Gastroesophageal sphincter (tissue), 4 donors: ENCODE results near the gene CD4. TPM values are rescaled to one million over a fixed set of nuclear protein-coding genes. Genes with fewer than 3 reads are reported as not detected.

Source experiments
- ATAC-seq: fragments of 150-250 bp; one replicate; pipeline ENCODE4 v1.9.1; 2016; ENCODE audit warnings: mild to moderate bottlenecking, moderate library complexity
- H3K27ac ChIP-seq, 4 donors: fragments of 200-600 bp; sonication (generic) in 3 of 4; 1 replicate in 3 of 4; 2 replicates in 1 of 4; pipeline ENCODE4 v1.5.1; 2016 to 2019
- H3K27me3 ChIP-seq: fragments of 200-600 bp; sonication (generic); one replicate; pipeline ENCODE4 v1.5.1; 2019
- H3K36me3 ChIP-seq, 2 donors: fragments of 200-600 bp; sonication (generic); one replicate each; pipeline ENCODE4 v1.5.1; 2019; ENCODE audit warnings: control low read depth in 1 of 2
- H3K4me1 ChIP-seq, 3 donors: fragments of 200-600 bp; sonication (generic); 1 replicate in 2 of 3; 2 replicates in 1 of 3; pipeline ENCODE4 v1.5.1; 2016 to 2019; ENCODE audit warnings: control low read depth in 2 of 3
- H3K4me3 ChIP-seq, 2 donors: fragments of 200-600 bp; sonication (generic); one replicate each; pipeline ENCODE4 v1.5.1; 2019; ENCODE audit warnings: mild to moderate bottlenecking in 1 of 2, moderate library complexity in 1 of 2
- H3K9me3 ChIP-seq, 3 donors: fragments of 200-600 bp; sonication (generic); one replicate each; pipeline ENCODE4 v1.5.1; 2017 to 2019; ENCODE audit warnings: control low read depth in 2 of 3
- EP300 ChIP-seq: sonication (generic); formaldehyde crosslinking; IDR thresholded peaks from one replicate; pipeline ENCODE4 v1.6.1; 2017; ENCODE audit warnings: antibody characterized with exemption, mild to moderate bottlenecking
- POLR2A ChIP-seq, 2 donors: fragments of 450-650 bp; IDR thresholded peaks; one replicate each; pipeline ENCODE4 v1.6.1; 2017; ENCODE audit warnings: antibody characterized with exemption in 2 of 2, mild to moderate bottlenecking in 2 of 2, moderate library complexity in 1 of 2
- POLR2AphosphoS5 ChIP-seq: sonication (generic); formaldehyde crosslinking; IDR thresholded peaks from one replicate; pipeline ENCODE4 v1.6.1; 2017; ENCODE audit warnings: antibody characterized with exemption
- WGBS, 2 donors: methylation state at CpG; one replicate each; pipeline ENCODE4 v1.1.5; 2018; ENCODE audit warnings: low coverage in 1 of 2; 5-methylcytosine and 5-hydroxymethylcytosine counted together
- total RNA-seq, 4 donors: library from RNA; depleted of rRNA; stranded (reverse); fragments of >200 nt; gene quantifications; one replicate each; pipeline ENCODE4 v1.1.0, GENCODE V29; 2016
- TF ChIP-seq, protein P1 (sequence below), 4 experiments: fragments of 200-600 bp in 2 of 4; fragments of 450-650 bp in 2 of 4; sonication (generic) in 1 of 4; IDR thresholded peaks; one replicate each; pipeline ENCODE4 v1.5.1; 2017 to 2019; ENCODE audit warnings: antibody characterized with exemption in 4 of 4, mild to moderate bottlenecking in 2 of 4, moderate library complexity in 2 of 4

Gene CD4
- total RNA-seq, 4 donors from 2014 or later, result 2.6 to 15.2 (median 9.1) TPM

DNA sequence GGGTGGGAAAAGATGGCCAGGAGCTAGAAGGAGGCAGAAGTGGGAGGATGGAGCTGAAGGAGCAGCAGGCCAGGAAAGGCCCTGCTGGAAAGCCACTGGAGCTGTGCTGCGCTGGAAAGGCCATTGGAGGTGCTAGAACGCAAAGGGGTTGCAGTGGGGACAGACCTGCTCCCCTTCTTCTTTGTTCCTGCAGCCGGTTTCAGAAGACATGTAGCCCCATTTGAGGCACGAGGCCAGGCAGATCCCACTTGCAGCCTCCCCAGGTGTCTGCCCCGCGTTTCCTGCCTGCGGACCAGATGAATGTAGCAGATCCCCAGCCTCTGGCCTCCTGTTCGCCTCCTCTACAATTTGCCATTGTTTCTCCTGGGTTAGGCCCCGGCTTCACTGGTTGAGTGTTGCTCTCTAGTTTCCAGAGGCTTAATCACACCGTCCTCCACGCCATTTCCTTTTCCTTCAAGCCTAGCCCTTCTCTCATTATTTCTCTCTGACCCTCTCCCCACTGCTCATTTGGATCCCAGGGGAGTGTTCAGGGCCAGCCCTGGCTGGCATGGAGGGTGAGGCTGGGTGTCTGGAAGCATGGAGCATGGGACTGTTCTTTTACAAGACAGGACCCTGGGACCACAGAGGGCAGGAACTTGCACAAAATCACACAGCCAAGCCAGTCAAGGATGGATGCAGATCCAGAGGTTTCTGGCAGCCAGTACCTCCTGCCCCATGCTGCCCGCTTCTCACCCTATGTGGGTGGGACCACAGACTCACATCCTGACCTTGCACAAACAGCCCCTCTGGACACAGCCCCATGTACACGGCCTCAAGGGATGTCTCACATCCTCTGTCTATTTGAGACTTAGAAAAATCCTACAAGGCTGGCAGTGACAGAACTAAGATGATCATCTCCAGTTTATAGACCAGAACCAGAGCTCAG is 30.0 kb downstream of the CD4 start:
- Histone ChIP-seq H3K27me3 (peaks cover 24% of the 10 kb centered on the region), H3K4me3 (no peak overlapping the region), H3K27ac (no peak overlapping the region), H3K4me1 (peaks cover 0 to 30% (median 14%) of the 10 kb centered on the region in 3 donors), H3K9me3 (no peaks in the 10 kb centered on the region), H3K36me3 (no peaks in the 10 kb centered on the region)
- ATAC-seq, result no peak
- TF ChIP-seq POLR2A (IDR thresholded peaks at IDR 0.05), result no peak
- no peak for TF ChIP-seq POLR2AphosphoS5
- no peak for TF ChIP-seq EP300
- TF ChIP-seq, protein P1, sequence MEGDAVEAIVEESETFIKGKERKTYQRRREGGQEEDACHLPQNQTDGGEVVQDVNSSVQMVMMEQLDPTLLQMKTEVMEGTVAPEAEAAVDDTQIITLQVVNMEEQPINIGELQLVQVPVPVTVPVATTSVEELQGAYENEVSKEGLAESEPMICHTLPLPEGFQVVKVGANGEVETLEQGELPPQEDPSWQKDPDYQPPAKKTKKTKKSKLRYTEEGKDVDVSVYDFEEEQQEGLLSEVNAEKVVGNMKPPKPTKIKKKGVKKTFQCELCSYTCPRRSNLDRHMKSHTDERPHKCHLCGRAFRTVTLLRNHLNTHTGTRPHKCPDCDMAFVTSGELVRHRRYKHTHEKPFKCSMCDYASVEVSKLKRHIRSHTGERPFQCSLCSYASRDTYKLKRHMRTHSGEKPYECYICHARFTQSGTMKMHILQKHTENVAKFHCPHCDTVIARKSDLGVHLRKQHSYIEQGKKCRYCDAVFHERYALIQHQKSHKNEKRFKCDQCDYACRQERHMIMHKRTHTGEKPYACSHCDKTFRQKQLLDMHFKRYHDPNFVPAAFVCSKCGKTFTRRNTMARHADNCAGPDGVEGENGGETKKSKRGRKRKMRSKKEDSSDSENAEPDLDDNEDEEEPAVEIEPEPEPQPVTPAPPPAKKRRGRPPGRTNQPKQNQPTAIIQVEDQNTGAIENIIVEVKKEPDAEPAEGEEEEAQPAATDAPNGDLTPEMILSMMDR (IDR thresholded peaks at IDR 0.05), result no peak
- 85 to 89% methylated on average over 3 to 12 of the region's 13 CpGs for WGBS, 2 donors

DNA sequence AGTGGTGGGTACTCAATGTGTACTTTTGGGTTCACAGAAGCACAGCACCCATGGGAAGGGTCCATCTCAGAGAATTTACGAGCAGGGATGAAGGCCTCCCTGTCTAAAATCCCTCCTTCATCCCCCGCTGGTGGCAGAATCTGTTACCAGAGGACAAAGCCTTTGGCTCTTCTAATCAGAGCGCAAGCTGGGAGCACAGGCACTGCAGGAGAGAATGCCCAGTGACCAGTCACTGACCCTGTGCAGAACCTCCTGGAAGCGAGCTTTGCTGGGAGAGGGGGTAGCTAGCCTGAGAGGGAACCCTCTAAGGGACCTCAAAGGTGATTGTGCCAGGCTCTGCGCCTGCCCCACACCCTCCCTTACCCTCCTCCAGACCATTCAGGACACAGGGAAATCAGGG is 30.8 kb downstream of the CD4 start:
- Histone ChIP-seq H3K9me3 (no peaks in the 10 kb centered on the region), H3K36me3 (no peaks in the 10 kb centered on the region), H3K27ac (no peak overlapping the region), H3K4me1 (peaks cover 0 to 35% (median 17%) of the 10 kb centered on the region in 3 donors), H3K4me3 (no peak overlapping the region), H3K27me3 (peaks cover 31% of the 10 kb centered on the region)
- TF ChIP-seq POLR2A (IDR thresholded peaks at IDR 0.05) (no peak), POLR2AphosphoS5 (no peak), EP300 (no peak)
- TF ChIP-seq, protein P1 (IDR thresholded peaks at IDR 0.05), result no peak
- no peak for ATAC-seq
- WGBS, 2 donors, result 86 to 87% methylated on average over 2 to 4 of the region's 5 CpGs

DNA sequence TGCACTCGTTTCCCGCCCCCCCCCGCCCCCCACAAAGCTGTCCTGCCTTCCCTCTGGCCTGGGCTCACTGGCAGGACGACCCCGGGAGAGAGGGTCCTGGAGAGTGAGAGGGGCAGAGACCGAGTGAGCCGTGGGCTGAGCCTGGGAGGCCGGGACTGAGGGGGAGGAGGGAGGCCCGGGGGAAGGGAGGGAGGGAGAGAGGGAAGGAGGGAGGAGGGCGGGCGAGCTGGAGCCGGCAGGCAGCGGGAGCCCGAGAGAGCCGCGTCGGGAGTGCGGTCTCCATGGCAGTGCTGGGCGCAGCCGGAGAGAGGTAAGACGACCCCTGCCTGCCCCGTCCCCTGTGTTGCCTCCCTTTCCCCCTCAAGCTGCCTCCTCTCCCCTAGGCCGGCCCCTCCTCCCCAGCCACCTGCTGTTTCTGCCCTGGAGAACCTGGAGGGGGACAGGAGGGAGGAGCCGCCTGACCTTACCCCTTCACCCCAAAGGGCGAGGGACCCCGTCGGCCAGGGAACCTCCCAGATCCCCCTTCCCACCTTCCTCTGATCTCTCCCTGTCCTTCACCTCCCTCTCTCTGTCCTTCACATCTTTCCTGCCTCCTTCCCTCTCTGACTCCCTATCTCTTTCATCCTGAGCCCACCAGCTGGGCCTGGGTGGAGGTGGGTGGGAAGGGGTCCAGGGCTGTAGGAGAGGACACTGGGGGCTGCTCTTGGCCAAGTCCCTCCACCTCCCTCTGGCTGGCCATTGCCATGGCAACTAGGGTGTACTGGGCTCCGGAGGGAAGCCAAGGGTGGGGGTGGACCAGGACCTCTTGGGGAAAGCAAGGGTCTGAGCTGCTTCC is 32.5 kb downstream of the CD4 start, which contains the start of gene GPR162:
Gene GPR162 (plus strand): TSS at position 231 of the 835 bp plus-strand sequence. CDS start 2,078 bp downstream, outside the sequence.
- peak; percentile 69 for ATAC-seq
- peaks cover 31% of the 10 kb centered on the region for H3K27me3 ChIP-seq
- TF ChIP-seq, protein P1 (IDR thresholded peaks at IDR 0.05), result no peak
- TF ChIP-seq POLR2AphosphoS5 (no peak), EP300 (no peak), POLR2A (IDR thresholded peaks at IDR 0.05) (no peak)
- H3K36me3 ChIP-seq, result no peaks in the 10 kb centered on the region
- 0% methylated on average over 8 of the region's 28 CpGs; no CpG with 5 or more reads in 1 of the 2 donors for WGBS, 2 donors
- peaks cover 0 to 51% (median 26%) of the 10 kb centered on the region in 3 donors for H3K4me1 ChIP-seq
- peak within 1 kb of the TSS; percentile 35 to 56 for H3K4me3 ChIP-seq
- H3K27ac ChIP-seq, result peak within 1 kb of the TSS in 3 of 4 donors; percentile 63 to 72 (median 64)
- H3K9me3 ChIP-seq, result no peaks in the 10 kb centered on the region

DNA sequence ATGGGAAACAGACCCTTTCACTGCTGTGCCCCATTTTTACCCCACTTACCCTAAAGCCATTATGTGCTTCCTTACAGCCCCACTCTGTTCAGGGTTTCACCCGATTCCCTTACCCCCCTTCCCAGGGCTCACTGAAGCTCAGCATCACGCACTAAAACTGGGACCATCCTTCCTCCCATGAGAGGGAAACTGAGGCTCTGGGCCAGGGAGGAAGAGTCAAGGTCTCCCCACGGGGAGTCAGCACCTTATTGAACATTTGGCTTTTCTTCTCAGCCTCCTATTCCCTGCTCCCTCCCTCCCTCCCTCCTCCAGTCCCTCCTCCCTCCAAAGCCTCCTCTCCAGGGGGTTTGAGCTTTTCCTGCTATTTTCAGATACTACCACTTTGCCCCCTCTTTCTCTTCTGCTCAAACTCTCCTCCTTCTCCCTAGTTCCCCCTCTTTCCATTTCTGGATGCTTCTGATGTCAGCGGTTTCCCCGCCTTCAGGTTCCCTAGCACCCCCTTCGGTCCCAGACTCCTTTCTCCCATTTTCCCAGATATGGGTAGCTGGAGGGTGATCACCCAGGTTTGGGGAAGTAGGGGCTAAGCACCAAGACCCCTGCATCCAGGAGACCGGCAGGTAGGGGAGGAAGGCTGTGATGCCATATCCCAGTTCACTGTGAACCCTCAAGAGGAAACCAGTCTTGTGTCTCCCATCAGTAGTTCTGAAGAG is 33.3 kb downstream of the CD4 start:
- WGBS, 2 donors, result 10 to 38% methylated on average over 3 of the region's 7 CpGs
- peak overlapping the region in 1 of 4 donors; percentile 72 for H3K27ac ChIP-seq
- H3K36me3 ChIP-seq, result no peaks in the 10 kb centered on the region
- H3K4me1 ChIP-seq, result peaks cover 0 to 59% (median 33%) of the 10 kb centered on the region in 3 donors
- no peak for ATAC-seq
- no peaks in the 10 kb centered on the region for H3K9me3 ChIP-seq
- peaks cover 31% of the 10 kb centered on the region for H3K27me3 ChIP-seq
- H3K4me3 ChIP-seq, result peak overlapping the region in 1 of 2 donors; percentile 56
- TF ChIP-seq EP300 (no peak), POLR2AphosphoS5 (no peak), POLR2A (IDR thresholded peaks at IDR 0.05) (no peak)
- TF ChIP-seq, protein P1 (IDR thresholded peaks at IDR 0.05), result no peak
